HG02884 (cell line): ENCODE data around the gene SYNC.

Experiments used
- ATAC-seq: cut with Tn5 transposase; IDR thresholded peaks from one replicate; pipeline ENCODE4 v1.9.1; 2021; ENCODE audit warnings: mild to moderate bottlenecking, moderate library complexity; ENCODE audit not compliant: unreplicated experiment

The SYNC gene

GRCh38 chr1:32702599-32703478 lies at the start of gene SYNC:
Gene SYNC (minus strand): TSS chr1:32702770. CDS start chr1:32702660, 110 bp downstream.
- no peak for ATAC-seq

- no peak for ATAC-seq
Observed at GRCh38 chr1:32749771-32750170, 47.2 kb upstream of the SYNC start.

DNA sequence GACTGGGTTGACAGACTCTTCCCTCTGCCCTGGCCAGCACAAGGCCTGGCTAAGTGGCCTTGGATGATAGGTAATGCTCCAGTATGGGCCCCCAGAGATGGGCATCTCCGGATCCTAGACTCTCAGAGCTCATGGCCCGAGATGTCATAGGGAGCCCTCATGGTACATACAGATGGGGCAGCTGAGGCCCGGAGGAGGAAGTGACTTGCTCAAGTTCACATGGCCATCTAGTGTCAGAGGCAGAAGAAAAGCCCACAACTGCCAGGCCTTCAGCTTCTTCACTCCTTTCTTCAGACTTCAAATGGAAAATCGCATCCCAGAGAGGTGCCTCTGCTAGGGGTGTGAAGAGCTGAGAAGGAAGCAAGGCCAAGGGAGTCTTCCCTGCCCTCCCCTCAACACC lies 46.8 kb upstream of the SYNC start:
- ATAC-seq: no peak

DNA sequence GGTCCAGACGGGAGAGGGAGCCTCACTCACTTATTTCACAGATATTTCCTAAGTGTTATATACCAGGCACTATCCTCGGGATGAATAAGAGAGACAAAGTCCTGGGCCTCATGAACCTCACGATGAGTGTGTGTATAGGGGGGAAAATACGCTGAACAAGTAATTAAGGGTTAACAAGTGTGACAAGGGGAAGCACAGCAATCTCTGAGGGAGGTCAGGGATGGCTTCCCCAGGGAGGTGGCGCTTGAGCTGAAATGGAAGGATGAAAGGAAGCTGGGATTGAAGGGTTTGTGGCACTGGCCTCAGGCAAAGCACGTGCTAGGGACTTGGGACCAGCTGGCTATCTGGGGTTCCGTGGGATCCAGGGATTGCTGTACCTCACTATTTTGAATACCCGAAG lies 46.4 kb upstream of the SYNC start:
- no peak for ATAC-seq

GRCh38 chr1:32748348-32748747 lies 45.8 kb upstream of the SYNC start:
- no peak for ATAC-seq

- no peak for ATAC-seq
Observed at GRCh38 chr1:32746130-32746529, 43.6 kb upstream of the SYNC start.

GRCh38 chr1:32744071-32744425 lies 41.5 kb upstream of the SYNC start:
- no peak for ATAC-seq

DNA sequence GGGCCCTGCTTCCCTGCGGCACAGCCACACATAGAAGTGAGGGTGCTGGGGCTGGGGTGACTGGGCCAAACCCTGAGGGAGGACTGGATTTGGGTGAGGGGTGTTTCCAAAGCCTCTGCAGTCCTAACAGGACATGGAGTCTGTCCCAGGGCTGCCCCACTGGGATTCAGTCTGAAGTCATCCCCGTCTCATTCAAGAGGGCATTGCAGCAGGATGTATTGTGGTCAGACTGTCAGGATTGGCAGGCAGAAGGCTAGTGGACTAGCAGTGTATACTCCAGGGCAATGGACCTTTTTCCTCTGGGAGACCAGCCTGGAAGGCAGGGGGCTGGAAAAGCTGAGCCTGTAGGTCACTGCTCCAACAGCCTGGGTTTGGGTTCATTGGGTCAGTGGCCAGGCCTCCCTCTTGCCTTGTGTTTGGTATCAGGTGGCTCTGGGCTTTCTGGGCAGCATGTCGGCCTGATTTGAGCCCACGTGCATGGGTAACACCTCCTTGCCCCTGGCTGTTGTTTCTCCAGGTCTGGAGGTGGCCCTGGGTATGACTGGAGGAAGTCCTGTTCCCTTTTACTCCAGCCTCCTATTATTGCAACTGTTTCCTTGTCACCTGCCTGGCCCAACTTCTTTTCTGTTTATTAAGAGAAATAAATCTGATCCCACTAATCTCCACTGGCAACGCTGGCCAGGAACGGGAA lies 41.0 kb upstream of the SYNC start:
- no peak for ATAC-seq

DNA sequence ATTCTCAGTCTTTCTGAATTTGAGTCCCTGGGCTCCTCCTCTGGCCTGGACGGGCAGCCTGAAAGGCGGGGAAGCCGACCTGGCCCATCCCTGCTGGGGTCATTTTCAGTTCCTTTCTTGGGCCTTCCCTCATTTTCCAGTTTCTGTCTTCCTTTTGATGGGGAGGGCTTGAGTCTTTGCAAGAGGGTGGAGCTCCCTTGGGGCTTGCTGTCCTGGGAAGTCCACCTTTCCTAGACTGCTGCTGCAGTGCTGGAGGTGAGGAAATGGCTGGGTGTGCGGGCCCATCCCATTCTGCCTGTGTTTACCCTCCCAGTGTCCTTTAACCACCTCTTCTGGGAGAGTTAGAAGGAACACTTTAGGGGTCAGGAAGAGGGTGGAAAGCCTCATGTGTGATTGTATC lies 40.4 kb upstream of the SYNC start:
- ATAC-seq: no peak

DNA sequence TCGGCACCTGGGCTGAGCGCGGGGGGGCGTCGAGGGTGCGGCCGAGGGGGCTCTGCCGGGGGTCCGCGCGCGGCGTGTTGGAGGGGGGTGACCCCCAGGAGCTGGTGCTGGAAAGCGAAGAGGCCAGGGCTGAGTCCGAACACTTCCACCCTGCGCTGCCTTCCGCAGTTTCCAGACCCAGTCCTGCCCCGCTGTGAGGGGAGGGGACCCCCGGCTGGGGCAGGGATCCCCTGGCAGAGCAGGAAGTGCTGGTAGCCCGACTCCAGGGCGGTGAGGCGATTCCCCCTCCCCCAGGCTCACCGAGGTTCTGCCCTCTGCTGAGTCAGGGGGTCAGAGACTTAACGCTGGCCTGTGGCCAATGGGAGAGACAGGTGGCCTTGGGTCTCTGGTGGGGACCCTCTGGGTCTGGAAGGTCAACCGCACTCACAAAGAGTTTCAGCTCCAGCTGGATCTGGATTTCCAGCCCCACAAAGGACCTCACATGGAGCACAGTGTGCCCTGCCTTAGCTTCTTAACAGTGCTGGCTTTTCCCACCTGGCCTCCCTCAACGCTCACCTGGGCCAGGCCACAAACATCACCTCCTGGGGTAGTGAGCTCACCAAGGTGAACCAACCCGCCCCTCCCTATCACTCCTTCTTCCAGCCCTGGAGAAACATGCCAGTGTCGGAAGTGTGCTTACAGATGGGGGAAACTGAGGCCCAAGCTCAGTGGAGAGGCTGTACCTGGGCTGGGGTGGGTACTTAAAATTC lies 39.8 kb upstream of the SYNC start:
- ATAC-seq: no peak

GRCh38 chr1:32741413-32742198 lies 39.0 kb upstream of the SYNC start:
- no peak for ATAC-seq

- ATAC-seq: no peak
Observed at GRCh38 chr1:32741059-32741412, 38.5 kb upstream of the SYNC start.

DNA sequence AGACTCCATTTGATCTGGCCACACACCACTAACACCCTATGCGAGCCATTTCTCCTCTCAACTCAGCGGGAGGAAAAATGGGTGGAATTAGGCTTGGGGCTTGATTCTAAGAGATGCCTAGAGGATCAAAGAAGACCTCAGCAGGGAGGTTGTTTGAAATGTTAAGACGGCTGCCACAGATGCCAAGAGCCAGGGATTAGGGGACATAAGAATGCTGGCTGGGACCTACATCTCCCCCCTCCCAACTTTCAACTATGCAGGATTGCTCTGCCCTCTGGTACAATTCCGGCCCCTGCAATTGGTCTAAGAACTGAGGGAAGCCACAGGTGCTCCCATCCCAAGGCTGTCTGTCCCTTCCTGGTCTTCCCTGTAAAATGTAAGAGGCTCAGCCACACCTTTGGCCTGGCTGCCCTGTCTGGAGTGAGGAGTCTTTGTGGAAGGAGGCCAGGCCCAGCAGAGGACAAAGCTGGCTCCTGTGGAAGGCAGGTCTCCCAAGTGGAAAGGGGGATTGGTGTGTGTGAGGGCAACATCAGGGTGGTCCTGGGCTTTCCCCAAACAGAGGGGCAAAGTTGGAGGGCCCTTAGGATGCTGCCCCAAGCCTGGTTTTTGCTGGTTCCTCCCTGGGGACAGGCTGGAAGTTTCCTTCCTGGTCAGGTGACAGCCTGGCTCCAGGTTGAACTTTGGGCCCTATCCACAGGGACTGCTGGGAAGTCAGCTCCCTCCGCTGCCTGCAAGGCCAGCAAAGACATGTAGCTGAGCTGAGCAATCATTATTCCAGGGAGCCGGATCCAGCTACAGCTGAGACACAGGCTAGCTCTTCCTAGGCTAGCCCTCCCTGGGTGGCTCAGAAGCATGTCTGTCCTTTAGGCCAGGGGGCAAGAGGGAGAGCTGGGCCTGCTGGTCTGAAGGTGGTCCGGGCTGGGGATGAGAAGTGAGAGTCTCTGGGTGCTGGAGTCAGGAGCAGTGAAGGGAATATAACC lies 34.5 kb upstream of the SYNC start:
- ATAC-seq: no peak

DNA sequence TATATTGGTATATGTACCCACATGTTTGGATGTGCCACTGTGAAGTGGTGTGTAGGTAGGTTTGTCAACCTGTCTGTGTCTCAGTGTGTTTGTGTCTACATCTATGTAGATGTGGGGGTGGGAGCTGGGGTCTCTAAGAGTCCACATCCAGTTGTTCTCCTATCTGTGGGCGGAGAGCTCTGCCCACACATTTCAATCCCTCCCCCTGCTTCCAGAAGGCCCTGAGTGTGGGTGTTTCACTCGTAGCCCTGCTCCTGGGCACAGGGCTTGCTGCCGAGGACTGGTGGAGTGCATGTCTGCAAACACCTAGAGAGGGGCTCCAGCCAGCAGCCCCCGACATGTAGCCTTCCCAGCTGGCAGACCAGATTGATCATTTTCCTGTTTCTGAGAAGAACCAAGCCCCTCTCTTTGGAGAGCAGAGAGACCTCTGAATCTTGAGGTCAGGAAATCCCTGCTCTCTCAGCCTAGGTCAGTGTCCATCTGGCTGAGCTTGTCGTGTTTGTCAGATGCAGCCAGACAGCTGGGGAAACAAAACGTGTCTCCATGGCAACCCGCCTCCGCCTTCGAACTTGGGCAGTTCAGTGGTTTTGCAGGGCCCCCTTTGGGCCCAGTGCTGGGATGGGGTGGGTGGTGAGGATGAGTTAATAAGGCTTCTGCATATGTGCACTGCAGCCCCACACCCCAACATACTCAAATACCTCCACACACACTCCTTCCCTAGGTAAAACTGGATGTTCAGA lies 31.2 kb upstream of the SYNC start:
- no peak for ATAC-seq

GRCh38 chr1:32729254-32730046 lies 26.9 kb upstream of the SYNC start:
- no peak for ATAC-seq

GRCh38 chr1:32728413-32729077 lies 26.0 kb upstream of the SYNC start:
- ATAC-seq: no peak

DNA sequence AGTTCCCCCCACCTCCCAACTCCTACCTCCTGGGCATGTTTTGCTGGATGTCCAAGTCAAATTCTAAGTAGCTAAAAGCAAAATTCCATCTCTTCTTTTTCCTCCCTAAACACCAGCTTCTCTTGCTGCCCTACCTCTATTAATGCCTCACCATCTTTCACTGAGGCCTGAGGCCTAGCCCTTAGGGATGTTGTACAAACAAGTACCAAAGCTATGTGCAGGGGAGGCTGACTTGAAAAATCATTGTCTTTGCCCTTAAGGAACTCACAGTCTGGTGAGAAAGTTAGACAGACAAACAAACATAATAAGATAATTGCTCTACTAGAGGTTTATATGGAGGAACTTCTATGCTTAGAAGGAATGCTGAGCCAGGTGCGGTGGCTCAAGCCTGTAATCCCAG lies 25.3 kb upstream of the SYNC start:
- no peak for ATAC-seq

- no peak for ATAC-seq
Observed at GRCh38 chr1:32725615-32725982, 23.0 kb upstream of the SYNC start.
